Activated B cell treated with CpG ODN at 0.5 μM for 24 hours (primary cell): ENCODE results near the gene HNRNPF. TPM values are rescaled to one million over a fixed set of nuclear protein-coding genes. Genes with fewer than 3 reads are reported as not detected.

Source experiments
- ATAC-seq: fragments of 200-7000 bp; cut with Tn5 transposase; one replicate; pipeline ENCODE4 v1.10.0; 2021; ENCODE audit warnings: low read depth, mild to moderate bottlenecking, moderate library complexity
- CTCF ChIA-PET: fragments of 350-600 bp; sonication (Branson Sonifier 250); formaldehyde crosslinking; loops from one replicate; lab custom pipeline; 2021; ENCODE audit warnings: antibody characterized with exemption; lab: Charles Lee
- POLR2A ChIA-PET: fragments of 350-600 bp; sonication (Branson Sonifier 250); formaldehyde crosslinking; loops from one replicate; lab custom pipeline; 2021; ENCODE audit warnings: antibody characterized with exemption; lab: Charles Lee
- DNase-seq: peaks from one replicate; pipeline ENCODE4 v3.0.0; 2022
- H3K27ac Mint-ChIP-seq: one replicate; pipeline ENCODE4 v1.8.0; 2020; ENCODE audit warnings: mixed read lengths
- H3K27me3 Mint-ChIP-seq: one replicate; pipeline ENCODE4 v1.8.0; 2021; ENCODE audit warnings: mixed read lengths
- H3K36me3 Mint-ChIP-seq: one replicate; pipeline ENCODE4 v1.8.0; 2021; ENCODE audit warnings: low read depth, mixed read lengths
- H3K4me1 Mint-ChIP-seq: one replicate; pipeline ENCODE4 v1.8.0; 2021; ENCODE audit warnings: mixed read lengths
- H3K4me3 Mint-ChIP-seq: one replicate; pipeline ENCODE4 v1.8.0; 2020; ENCODE audit warnings: mild to moderate bottlenecking, mixed read lengths
- H3K9me3 Mint-ChIP-seq: one replicate; pipeline ENCODE4 v1.8.0; 2020; ENCODE audit warnings: mixed read lengths
- intact Hi-C: fragments of 100-400 bp; cut with micrococcal nuclease; formaldehyde crosslinking; loops from one replicate; pipeline ENCODE4 v1.15.1; 2024
- total RNA-seq: library from RNA; stranded (reverse); gene quantifications from 2 replicates; pipeline ENCODE4 v1.2.3, GENCODE V29; 2022
- TF ChIP-seq, protein P1 (sequence below): fragments of 200-600 bp; IDR thresholded peaks from one replicate; pipeline ENCODE4 v1.8.0; 2022; ENCODE audit warnings: antibody characterized with exemption, mild to moderate bottlenecking

The HNRNPF gene
- total RNA-seq, 1 donor from 2014 or later = 253 TPM

DNA sequence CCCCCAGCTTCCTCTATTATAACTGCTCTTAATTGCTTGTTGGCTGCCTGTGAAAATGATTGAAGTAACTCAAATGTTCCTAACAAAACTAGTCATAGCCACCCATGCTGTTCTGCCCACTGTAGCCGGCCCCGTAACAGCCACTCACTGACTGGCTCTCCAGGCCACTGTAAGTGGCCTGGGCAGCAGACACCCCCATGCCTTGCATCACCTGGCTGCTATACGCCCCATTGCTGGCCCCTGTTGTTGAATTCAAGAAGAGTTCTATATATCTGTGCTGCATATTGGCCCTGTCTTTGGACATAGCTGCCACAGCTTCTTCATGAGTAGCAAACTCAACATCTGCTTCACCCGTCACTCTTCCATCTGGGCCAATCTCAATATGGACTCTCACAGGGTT, 22.4 kb downstream of the HNRNPF start:
- DNase-seq = no peak
- H3K27me3 Mint-ChIP-seq = no peaks in the 10 kb centered on the region
- CTCF ChIA-PET = no interaction called here

GRCh38 chr10:43385412-43386004, 23.5 kb downstream of the HNRNPF start:
- no peaks in the 10 kb centered on the region for H3K9me3 Mint-ChIP-seq
- POLR2A ChIA-PET = interaction anchor here (0.6 kb wide), 1 partner anchor 11 kb away, joined by 7 read pairs; no protein-coding TSS in a partner anchor
- intact Hi-C loops = no loop called here
- CTCF ChIA-PET = interaction anchor here (1.2 kb wide), 1 partner anchor 92 kb away, joined by 4 read pairs; no protein-coding TSS in a partner anchor
- no peaks in the 10 kb centered on the region for H3K27me3 Mint-ChIP-seq
- ATAC-seq (no peak), DNase-seq (no peak)
- H3K36me3 Mint-ChIP-seq = peaks cover 62% of the 10 kb centered on the region
- H3K27ac Mint-ChIP-seq = no peak overlapping the region
- TF ChIP-seq, protein P1, sequence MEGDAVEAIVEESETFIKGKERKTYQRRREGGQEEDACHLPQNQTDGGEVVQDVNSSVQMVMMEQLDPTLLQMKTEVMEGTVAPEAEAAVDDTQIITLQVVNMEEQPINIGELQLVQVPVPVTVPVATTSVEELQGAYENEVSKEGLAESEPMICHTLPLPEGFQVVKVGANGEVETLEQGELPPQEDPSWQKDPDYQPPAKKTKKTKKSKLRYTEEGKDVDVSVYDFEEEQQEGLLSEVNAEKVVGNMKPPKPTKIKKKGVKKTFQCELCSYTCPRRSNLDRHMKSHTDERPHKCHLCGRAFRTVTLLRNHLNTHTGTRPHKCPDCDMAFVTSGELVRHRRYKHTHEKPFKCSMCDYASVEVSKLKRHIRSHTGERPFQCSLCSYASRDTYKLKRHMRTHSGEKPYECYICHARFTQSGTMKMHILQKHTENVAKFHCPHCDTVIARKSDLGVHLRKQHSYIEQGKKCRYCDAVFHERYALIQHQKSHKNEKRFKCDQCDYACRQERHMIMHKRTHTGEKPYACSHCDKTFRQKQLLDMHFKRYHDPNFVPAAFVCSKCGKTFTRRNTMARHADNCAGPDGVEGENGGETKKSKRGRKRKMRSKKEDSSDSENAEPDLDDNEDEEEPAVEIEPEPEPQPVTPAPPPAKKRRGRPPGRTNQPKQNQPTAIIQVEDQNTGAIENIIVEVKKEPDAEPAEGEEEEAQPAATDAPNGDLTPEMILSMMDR = no peak
- H3K4me3 Mint-ChIP-seq = no peak overlapping the region
- H3K4me1 Mint-ChIP-seq = peaks cover 31% of the 10 kb centered on the region

More for the DNA sequence above, 22.4 kb downstream of the HNRNPF start:
- POLR2A ChIA-PET = interaction anchor here (0.6 kb wide), 1 partner anchor 54 kb away, joined by 6 read pairs; no protein-coding TSS in a partner anchor
- H3K4me1 Mint-ChIP-seq = peaks cover 34% of the 10 kb centered on the region
- peaks cover 72% of the 10 kb centered on the region for H3K36me3 Mint-ChIP-seq
- no peaks in the 10 kb centered on the region for H3K9me3 Mint-ChIP-seq
- TF ChIP-seq, protein P1 = no peak
- no peak overlapping the region for H3K4me3 Mint-ChIP-seq
- ATAC-seq = no peak
- no peak overlapping the region for H3K27ac Mint-ChIP-seq
- intact Hi-C loops = no loop called here

GRCh38 chr10:43384252-43385221, 24.4 kb downstream of the HNRNPF start:
- H3K4me1 Mint-ChIP-seq = peaks cover 25% of the 10 kb centered on the region
- intact Hi-C loops = no loop called here
- H3K36me3 Mint-ChIP-seq = peaks cover 52% of the 10 kb centered on the region
- ChIA-PET POLR2A (interaction anchor here (0.6 kb wide), 1 partner anchor 10 kb away, joined by 7 read pairs; no protein-coding TSS in a partner anchor), CTCF (interaction anchor here (1.2 kb wide), 1 partner anchor 91 kb away, joined by 4 read pairs; no protein-coding TSS in a partner anchor)
- TF ChIP-seq, protein P1 = no peak
- H3K4me3 Mint-ChIP-seq = no peak overlapping the region
- H3K27me3 Mint-ChIP-seq = no peaks in the 10 kb centered on the region
- peak overlapping the region; percentile 41 for H3K27ac Mint-ChIP-seq
- ATAC-seq (no peak), DNase-seq (no peak)
- no peaks in the 10 kb centered on the region for H3K9me3 Mint-ChIP-seq

- H3K27me3 Mint-ChIP-seq = no peaks in the 10 kb centered on the region
- ATAC-seq = no peak
- ChIA-PET CTCF (no interaction called here), POLR2A (interaction anchor here (0.7 kb wide), 1 partner anchor 20 kb away, joined by 3 read pairs; no protein-coding TSS in a partner anchor)
- TF ChIP-seq, protein P1 = no peak
- no peak overlapping the region for H3K27ac Mint-ChIP-seq
- H3K9me3 Mint-ChIP-seq = no peaks in the 10 kb centered on the region
- DNase-seq = no peak
- peaks cover 18% of the 10 kb centered on the region for H3K4me1 Mint-ChIP-seq
- H3K4me3 Mint-ChIP-seq = no peak overlapping the region
- H3K36me3 Mint-ChIP-seq = peaks cover 41% of the 10 kb centered on the region
- intact Hi-C loops = no loop called here
These were observed 25.6 kb downstream of the HNRNPF start for GRCh38 chr10:43383204-43383971.
